GM23338 (cell line): ENCODE data around the gene KDM1A. TPM values are rescaled to one million over a fixed set of nuclear protein-coding genes. Genes with fewer than 3 reads are reported as not detected.
"Not testable (repeated sequence)": the region's sequence is repeated elsewhere in the genome, so short reads cannot be mapped to it uniquely, and the experiment has no call there.

Experiments
- ATAC-seq: fragments of 200-7000 bp; cut with Tn5 transposase; 3 replicates; pipeline ENCODE4 v1.9.1; 2020
- DNase-seq: peaks from one replicate; pipeline ENCODE4 v3.0.0-alpha.2; 2015; ENCODE audit warnings: low spot score
- H2AFZ ChIP-seq: fragments of 200-600 bp; sonication (generic); 2 replicates; pipeline ENCODE4 v1.8.0; 2016; ENCODE audit warnings: antibody characterized with exemption, mild to moderate bottlenecking, moderate library complexity
- H3F3A ChIP-seq: fragments of 200-600 bp; sonication (generic); replicated peaks from 2 replicates; pipeline ENCODE4 v1.8.0; 2017; ENCODE audit warnings: antibody characterized with exemption, mixed run types, low read depth
- H3K27ac ChIP-seq: fragments of 200-600 bp; sonication (generic); 2 replicates; pipeline ENCODE4 v1.6.1; 2016; ENCODE audit warnings: low read depth
- H3K27me3 ChIP-seq: fragments of 200-600 bp; sonication (generic); 2 replicates; pipeline ENCODE4 v1.8.0; 2016; ENCODE audit warnings: mild to moderate bottlenecking, mixed run types, moderate library complexity; ENCODE audit not compliant: insufficient read depth
- H3K36me3 ChIP-seq: fragments of 200-600 bp; sonication (generic); 2 replicates; pipeline ENCODE4 v1.8.0; 2016; ENCODE audit warnings: mild to moderate bottlenecking; ENCODE audit not compliant: insufficient read depth
- H3K4me1 ChIP-seq: fragments of 200-600 bp; sonication (generic); 2 replicates; pipeline ENCODE4 v1.8.0; 2016; ENCODE audit warnings: mild to moderate bottlenecking, moderate library complexity; ENCODE audit not compliant: insufficient read depth
- H3K4me2 ChIP-seq: fragments of 200-600 bp; sonication (generic); 2 replicates; pipeline ENCODE4 v1.7.1; 2017; ENCODE audit warnings: mixed run types
- H3K4me3 ChIP-seq: fragments of 200-600 bp; sonication (generic); 2 replicates; pipeline ENCODE4 v1.6.1; 2016; ENCODE audit warnings: mixed run types
- H3K79me2 ChIP-seq: fragments of 200-600 bp; sonication (generic); replicated peaks from 2 replicates; pipeline ENCODE4 v1.8.0; 2017; ENCODE audit warnings: mild to moderate bottlenecking; ENCODE audit not compliant: insufficient read depth
- H3K9me2 ChIP-seq: fragments of 200-600 bp; sonication (generic); 2 replicates; pipeline ENCODE4 v1.8.0; 2017; ENCODE audit not compliant: insufficient read depth
- H4K20me1 ChIP-seq: fragments of 200-600 bp; sonication (generic); replicated peaks from 2 replicates; pipeline ENCODE4 v1.8.0; 2017; ENCODE audit warnings: mild to moderate bottlenecking; ENCODE audit not compliant: insufficient read depth
- H3K27ac Mint-ChIP-seq: 2 replicates; pipeline ENCODE4 v1.8.0; 2020; ENCODE audit warnings: inconsistent platforms, mild to moderate bottlenecking, moderate library complexity, mixed read lengths
- H3K27me3 Mint-ChIP-seq: 3 replicates; pipeline ENCODE4 v1.8.0; 2022; ENCODE audit warnings: low read depth, mild to moderate bottlenecking, moderate library complexity, mixed read lengths, inconsistent platforms; ENCODE audit not compliant: insufficient read depth, poor library complexity
- H3K36me3 Mint-ChIP-seq: 3 replicates; pipeline ENCODE4 v1.8.0; 2021; ENCODE audit warnings: low read depth, mild to moderate bottlenecking, inconsistent platforms, moderate library complexity, mixed read lengths
- H3K4me1 Mint-ChIP-seq: 3 replicates; pipeline ENCODE4 v1.8.0; 2020; ENCODE audit warnings: mild to moderate bottlenecking, inconsistent platforms, mixed read lengths
- H3K4me3 Mint-ChIP-seq: 3 replicates; pipeline ENCODE4 v1.8.0; 2021; ENCODE audit warnings: moderate library complexity, mild to moderate bottlenecking, inconsistent platforms, mixed read lengths
- H3K9me3 Mint-ChIP-seq: 3 replicates; pipeline ENCODE4 v1.8.0; 2020; ENCODE audit warnings: moderate library complexity, mild to moderate bottlenecking, inconsistent platforms, mixed read lengths
- CREB1 ChIP-seq: fragments of 250-450 bp; sonication (Bioruptor Pico); IDR thresholded peaks from 2 replicates; pipeline ENCODE4 v1.5.0; 2020; ENCODE audit warnings: low read depth, mild to moderate bottlenecking, moderate library complexity
- ETS1 ChIP-seq: IDR thresholded peaks from 2 replicates; pipeline ENCODE4 v1.6.1; 2016; ENCODE audit warnings: antibody characterized with exemption
- REST ChIP-seq: IDR thresholded peaks from one replicate; pipeline ENCODE4 v1.6.1; 2018; ENCODE audit warnings: antibody characterized with exemption; ENCODE audit not compliant: unreplicated experiment
- ZNF462 ChIP-seq: fragments of 250-450 bp; sonication (Bioruptor Pico); IDR thresholded peaks from 2 replicates; pipeline ENCODE4 v1.5.0; 2020; ENCODE audit warnings: mild to moderate bottlenecking, moderate library complexity
- polyA plus RNA-seq: library from polyadenylated mRNA; unstranded; fragments of >200 nt; fragmentation: Nextera tagmentation; extraction: Ambion mirVana; gene quantifications from 2 replicates; pipeline ENCODE4 v1.2.1, GENCODE V29; 2016
- total RNA-seq: library from RNA; depleted of rRNA; stranded (reverse); fragments of >200 nt; shearing (Covaris generic); gene quantifications from 2 replicates; pipeline ENCODE4 v1.2.3, GENCODE V29; 2014

KDM1A gene
- total and polyA plus RNA-seq, 2 experiments from 2014 or later, result 86.4 to 252 TPM

GRCh38 chr1:22978299-22978698 is 41.0 kb upstream of the KDM1A start (continued):
- TF ChIP-seq REST (no peak), ETS1 (no peak), ZNF462 (CRISPR knock-in tag) (no peak), CREB1 (CRISPR knock-in tag) (no peak)

- H3K27ac Mint-ChIP-seq, H3K36me3 Mint-ChIP-seq, H3K27me3 Mint-ChIP-seq, H3K4me2 ChIP-seq, H3K27ac ChIP-seq, DNase-seq, H3K9me3 Mint-ChIP-seq, H3F3A ChIP-seq, ATAC-seq, H4K20me1 ChIP-seq, H2AFZ ChIP-seq, H3K27me3 ChIP-seq, H3K4me1 ChIP-seq, H3K9me2 ChIP-seq, H3K79me2 ChIP-seq, H3K4me3 ChIP-seq, H3K4me3 Mint-ChIP-seq, H3K36me3 ChIP-seq, H3K4me1 Mint-ChIP-seq: not testable (repeated sequence)
Measured at GRCh38 chr1:22980471-22980790, 38.8 kb upstream of the KDM1A start.
